DND-41 (cell line): Measurements from ENCODE around the gene TTC13.

Experiments
- EZH2 ChIP-seq: IDR thresholded peaks from 3 replicates; pipeline ENCODE4 v1.6.1; 2012; ENCODE audit warnings: borderline replicate concordance, low read depth, mild to moderate bottlenecking, moderate library complexity, low read length, inconsistent platforms; ENCODE audit not compliant: severe bottlenecking
- TF ChIP-seq, protein P1 (sequence below): IDR thresholded peaks from 2 replicates; pipeline ENCODE4 v1.5.1; 2012; ENCODE audit warnings: borderline replicate concordance, low read length, moderate library complexity, mild to moderate bottlenecking; ENCODE audit not compliant: poor library complexity, severe bottlenecking; ENCODE audit errors: extremely low read depth

DNA sequence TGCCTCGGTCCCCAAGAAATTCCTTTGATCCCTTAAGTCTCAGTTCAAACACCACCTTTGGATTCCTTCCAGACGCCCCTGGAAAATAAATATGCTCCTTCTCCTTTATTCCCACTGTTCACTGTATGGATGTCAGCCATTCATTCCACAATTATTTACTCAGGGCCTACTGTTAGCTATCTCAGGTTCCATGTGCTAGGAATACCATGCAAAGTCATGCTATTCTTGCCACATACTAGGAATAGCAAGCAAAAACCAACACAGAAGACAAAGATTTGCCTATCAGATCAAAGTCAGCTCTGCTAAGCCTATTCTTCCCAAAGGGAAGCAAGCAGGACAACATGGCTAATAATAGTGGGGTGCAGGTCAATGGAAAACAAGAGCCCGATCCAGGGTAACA, 29.8 kb downstream of the TTC13 start:
- TF ChIP-seq, protein P1, sequence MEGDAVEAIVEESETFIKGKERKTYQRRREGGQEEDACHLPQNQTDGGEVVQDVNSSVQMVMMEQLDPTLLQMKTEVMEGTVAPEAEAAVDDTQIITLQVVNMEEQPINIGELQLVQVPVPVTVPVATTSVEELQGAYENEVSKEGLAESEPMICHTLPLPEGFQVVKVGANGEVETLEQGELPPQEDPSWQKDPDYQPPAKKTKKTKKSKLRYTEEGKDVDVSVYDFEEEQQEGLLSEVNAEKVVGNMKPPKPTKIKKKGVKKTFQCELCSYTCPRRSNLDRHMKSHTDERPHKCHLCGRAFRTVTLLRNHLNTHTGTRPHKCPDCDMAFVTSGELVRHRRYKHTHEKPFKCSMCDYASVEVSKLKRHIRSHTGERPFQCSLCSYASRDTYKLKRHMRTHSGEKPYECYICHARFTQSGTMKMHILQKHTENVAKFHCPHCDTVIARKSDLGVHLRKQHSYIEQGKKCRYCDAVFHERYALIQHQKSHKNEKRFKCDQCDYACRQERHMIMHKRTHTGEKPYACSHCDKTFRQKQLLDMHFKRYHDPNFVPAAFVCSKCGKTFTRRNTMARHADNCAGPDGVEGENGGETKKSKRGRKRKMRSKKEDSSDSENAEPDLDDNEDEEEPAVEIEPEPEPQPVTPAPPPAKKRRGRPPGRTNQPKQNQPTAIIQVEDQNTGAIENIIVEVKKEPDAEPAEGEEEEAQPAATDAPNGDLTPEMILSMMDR: no peak
- no peak for TF ChIP-seq EZH2
